ENCODE data around the gene THSD7B.

THSD7B gene

DNA sequence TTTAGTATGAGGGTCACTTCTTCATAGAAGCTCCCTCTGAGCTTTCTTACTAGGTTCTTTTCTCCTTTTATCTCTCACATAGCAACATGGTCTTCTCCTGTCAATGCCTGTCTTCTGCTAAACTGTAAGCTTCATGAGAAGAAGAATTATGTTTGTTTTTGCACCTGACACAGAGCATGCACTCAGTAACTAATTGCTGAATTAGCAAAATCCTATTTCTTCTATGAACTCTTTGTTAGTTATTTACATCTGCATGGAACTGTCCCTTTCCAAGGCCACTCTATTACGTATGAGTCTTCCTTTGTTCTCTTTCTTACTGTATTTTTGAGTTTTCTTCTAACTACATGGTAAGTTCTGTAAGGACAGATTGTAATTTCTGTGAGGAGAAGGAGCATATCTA lies 63.4 kb downstream of the THSD7B start:
- Histone ChIP-seq H3K79me2 (ENCODE audit: insufficient read depth, low read depth) (no peaks in the 10 kb centered on the region), H3K27ac (no peak overlapping the region), H3K27me3 (ENCODE audit: insufficient read depth, low read depth) (no peaks in the 10 kb centered on the region), H3K36me3 (ENCODE audit: insufficient read depth) (no peaks in the 10 kb centered on the region), H2AFZ (ENCODE audit: low read depth) (no peak overlapping the region), H4K20me1 (ENCODE audit: insufficient read depth) (no peaks in the 10 kb centered on the region), H3K4me3 (IDR thresholded peaks at IDR 0.05; ENCODE audit: insufficient read depth, low read depth, low read length) (no peak overlapping the region), H3K9ac (no peak overlapping the region), H3K4me1 (ENCODE audit: low read depth, poor library complexity, severe bottlenecking) (no peaks in the 10 kb centered on the region), H3K4me2 (no peak overlapping the region)
- TF ChIP-seq, protein P1, sequence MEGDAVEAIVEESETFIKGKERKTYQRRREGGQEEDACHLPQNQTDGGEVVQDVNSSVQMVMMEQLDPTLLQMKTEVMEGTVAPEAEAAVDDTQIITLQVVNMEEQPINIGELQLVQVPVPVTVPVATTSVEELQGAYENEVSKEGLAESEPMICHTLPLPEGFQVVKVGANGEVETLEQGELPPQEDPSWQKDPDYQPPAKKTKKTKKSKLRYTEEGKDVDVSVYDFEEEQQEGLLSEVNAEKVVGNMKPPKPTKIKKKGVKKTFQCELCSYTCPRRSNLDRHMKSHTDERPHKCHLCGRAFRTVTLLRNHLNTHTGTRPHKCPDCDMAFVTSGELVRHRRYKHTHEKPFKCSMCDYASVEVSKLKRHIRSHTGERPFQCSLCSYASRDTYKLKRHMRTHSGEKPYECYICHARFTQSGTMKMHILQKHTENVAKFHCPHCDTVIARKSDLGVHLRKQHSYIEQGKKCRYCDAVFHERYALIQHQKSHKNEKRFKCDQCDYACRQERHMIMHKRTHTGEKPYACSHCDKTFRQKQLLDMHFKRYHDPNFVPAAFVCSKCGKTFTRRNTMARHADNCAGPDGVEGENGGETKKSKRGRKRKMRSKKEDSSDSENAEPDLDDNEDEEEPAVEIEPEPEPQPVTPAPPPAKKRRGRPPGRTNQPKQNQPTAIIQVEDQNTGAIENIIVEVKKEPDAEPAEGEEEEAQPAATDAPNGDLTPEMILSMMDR (conservative IDR thresholded peaks at IDR 0.05; ENCODE audit: low read depth, low read length): no peak

DNA sequence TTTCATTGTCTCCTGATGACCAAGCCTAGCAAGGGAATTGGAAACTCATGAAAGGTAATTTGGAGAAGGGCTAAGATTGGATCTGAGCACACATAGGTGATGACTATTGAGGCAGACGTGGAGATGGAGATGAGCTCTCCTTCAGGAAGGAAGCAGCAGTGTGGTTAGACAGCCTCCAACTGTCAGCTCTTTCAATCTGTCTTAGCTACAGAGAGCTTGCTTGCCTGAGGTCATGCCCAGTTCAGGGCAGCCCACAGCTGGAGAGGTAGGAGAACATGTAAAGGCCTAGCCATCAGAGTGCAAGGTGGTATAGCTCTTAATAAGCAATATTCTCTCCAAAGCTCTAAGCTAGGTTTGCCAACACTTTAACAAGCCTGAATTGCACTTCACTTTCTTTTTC lies 79.2 kb downstream of the THSD7B start:
- Histone ChIP-seq H3K4me1 (ENCODE audit: low read depth, poor library complexity, severe bottlenecking) (no peaks in the 10 kb centered on the region), H3K27ac (no peak overlapping the region), H3K4me3 (IDR thresholded peaks at IDR 0.05; ENCODE audit: insufficient read depth, low read depth, low read length) (no peak overlapping the region), H3K79me2 (ENCODE audit: insufficient read depth, low read depth) (no peaks in the 10 kb centered on the region), H3K4me2 (no peak overlapping the region), H3K9ac (no peak overlapping the region), H4K20me1 (ENCODE audit: insufficient read depth) (no peaks in the 10 kb centered on the region), H3K36me3 (ENCODE audit: insufficient read depth) (no peaks in the 10 kb centered on the region), H2AFZ (ENCODE audit: low read depth) (no peak overlapping the region), H3K27me3 (ENCODE audit: insufficient read depth, low read depth) (no peaks in the 10 kb centered on the region)
- TF ChIP-seq, protein P1 (conservative IDR thresholded peaks at IDR 0.05; ENCODE audit: low read depth, low read length): no peak

DNA sequence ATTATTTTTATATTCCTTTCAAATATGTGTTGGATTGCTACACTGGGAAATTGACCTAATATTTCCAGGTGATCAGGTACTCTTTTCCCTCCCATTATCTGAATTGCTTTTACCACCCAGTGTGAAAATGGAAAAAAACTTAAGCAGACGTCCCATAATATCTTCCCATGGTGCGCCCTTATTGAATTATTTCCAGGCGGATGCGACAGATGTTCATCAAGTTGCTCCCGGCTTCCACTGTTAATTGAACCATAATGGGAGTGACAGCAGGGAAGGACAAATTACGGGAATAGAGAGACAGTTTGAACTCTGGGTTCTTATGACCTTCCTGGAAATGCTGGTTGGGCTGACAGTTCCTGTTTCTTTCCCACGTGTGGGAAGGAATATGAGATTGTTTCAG lies 93.3 kb downstream of the THSD7B start:
- Histone ChIP-seq H3K36me3 (ENCODE audit: insufficient read depth) (no peaks in the 10 kb centered on the region), H3K4me3 (IDR thresholded peaks at IDR 0.05; ENCODE audit: insufficient read depth, low read depth, low read length) (no peak overlapping the region), H4K20me1 (ENCODE audit: insufficient read depth) (no peaks in the 10 kb centered on the region)

DNA sequence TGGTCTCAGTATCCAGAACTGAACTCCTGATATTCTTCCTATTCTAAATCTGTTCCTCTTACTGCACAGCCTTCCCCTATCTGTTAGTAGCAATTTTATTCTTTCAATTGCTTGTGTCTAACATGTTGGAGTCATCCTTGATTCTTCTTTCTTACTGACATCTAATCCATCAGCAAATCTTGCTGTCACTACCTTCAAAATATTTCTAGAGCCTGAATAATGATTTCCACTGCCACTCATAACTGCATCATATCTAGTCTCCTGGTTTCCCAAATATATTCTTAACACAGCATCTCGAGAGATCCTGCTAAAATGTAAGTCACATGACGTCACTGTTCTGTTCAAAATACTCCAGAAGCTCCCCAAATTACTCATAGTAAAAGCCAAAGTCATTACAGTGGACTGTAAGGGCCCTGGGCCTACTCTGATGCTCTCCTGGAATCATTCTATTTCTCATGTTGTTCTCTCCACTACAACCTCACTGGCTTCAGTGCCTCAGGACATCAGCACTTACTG lies 95.2 kb downstream of the THSD7B start:
- Histone ChIP-seq H3K4me1 (ENCODE audit: low read depth, poor library complexity, severe bottlenecking) (no peaks in the 10 kb centered on the region), H3K27me3 (ENCODE audit: insufficient read depth, low read depth) (no peaks in the 10 kb centered on the region), H3K79me2 (ENCODE audit: insufficient read depth, low read depth) (no peaks in the 10 kb centered on the region), H3K36me3 (ENCODE audit: insufficient read depth) (no peaks in the 10 kb centered on the region), H3K4me2 (no peak overlapping the region), H3K9ac (no peak overlapping the region), H3K27ac (no peak overlapping the region), H4K20me1 (ENCODE audit: insufficient read depth) (no peaks in the 10 kb centered on the region), H3K4me3 (IDR thresholded peaks at IDR 0.05; ENCODE audit: insufficient read depth, low read depth, low read length) (no peak overlapping the region), H2AFZ (ENCODE audit: low read depth) (no peak overlapping the region)
- TF ChIP-seq, protein P1 (conservative IDR thresholded peaks at IDR 0.05; ENCODE audit: low read depth, low read length): no peak

More for the DNA sequence above, 93.3 kb downstream of the THSD7B start:
- no peaks in the 10 kb centered on the region for H3K27me3 ChIP-seq (ENCODE audit: insufficient read depth, low read depth)
- no peak overlapping the region for H3K9ac ChIP-seq
- H3K4me2 ChIP-seq: no peak overlapping the region
- no peak overlapping the region for H2AFZ ChIP-seq (ENCODE audit: low read depth)
- TF ChIP-seq, protein P1 (conservative IDR thresholded peaks at IDR 0.05; ENCODE audit: low read depth, low read length): no peak
- no peak overlapping the region for H3K27ac ChIP-seq
- no peaks in the 10 kb centered on the region for H3K4me1 ChIP-seq (ENCODE audit: low read depth, poor library complexity, severe bottlenecking)
- H3K79me2 ChIP-seq (ENCODE audit: insufficient read depth, low read depth): no peaks in the 10 kb centered on the region

Data from KMS-11 (cell line).